Measurements from ENCODE around the gene GNB4. TPM values are rescaled to one million over a fixed set of nuclear protein-coding genes. Genes with fewer than 3 reads are reported as not detected.

The GNB4 gene
- polyA plus RNA-seq, 1 of the 3 experiments (the other 2 are of a cell fraction) = 8.7 TPM

DNA sequence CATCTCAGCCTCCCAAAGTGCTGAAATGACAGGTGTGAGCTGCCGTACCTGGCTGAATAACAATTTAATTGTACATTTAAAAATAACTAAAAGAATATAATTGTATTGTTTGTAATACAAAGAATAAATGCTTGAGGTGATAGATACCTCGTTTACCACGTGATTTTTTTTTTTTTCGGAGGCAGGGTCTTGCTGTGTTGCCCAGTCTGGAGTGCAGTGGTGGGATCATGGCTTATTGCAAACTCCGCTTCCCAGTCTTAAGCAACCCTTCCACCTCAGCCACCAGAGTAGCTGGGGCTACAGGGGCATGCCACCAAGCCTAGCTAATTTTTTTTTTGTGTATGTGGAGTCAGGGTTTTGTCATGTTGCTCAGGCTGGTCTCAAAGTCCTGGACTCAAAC lies 87.9 kb downstream of the GNB4 start (continued):
- no peak for TF ChIP-seq RXRA (IDR thresholded peaks at IDR 0.05; ENCODE audit: borderline replicate concordance, low read depth)

DNA sequence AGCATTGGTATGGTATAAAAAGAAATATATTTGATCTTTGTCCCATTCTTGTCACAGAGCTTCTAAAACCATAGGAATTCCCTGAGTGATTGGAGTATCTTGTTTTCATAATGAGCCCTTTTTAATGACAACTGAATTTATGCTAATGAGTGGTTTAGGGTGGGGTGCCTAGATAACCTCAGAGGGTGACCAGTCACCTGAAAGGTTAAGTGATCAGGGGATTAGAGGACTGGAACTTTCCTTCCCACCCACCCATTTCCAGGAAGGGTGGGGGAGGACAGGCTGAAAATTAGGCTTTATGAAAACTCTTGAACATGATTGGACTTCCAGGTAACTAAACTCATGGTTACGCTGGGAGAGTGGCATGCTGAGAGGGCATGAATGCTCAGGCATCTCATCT lies 95.3 kb downstream of the GNB4 start:
- Histone ChIP-seq H3K9me3 (no peaks in the 10 kb centered on the region), H3K36me3 (replicated peaks in 1 of 2; ENCODE audit: control insufficient read depth in 1 of 2, insufficient read depth in 2 of 2, low read length in 1 of 2) (peaks cover 66 to 71% of the 10 kb centered on the region in 2 experiments), H3K9me2 (no peaks in the 10 kb centered on the region), H3K79me2 (ENCODE audit: insufficient read depth) (peaks cover 32% of the 10 kb centered on the region), H4K20me1 (ENCODE audit: insufficient read depth) (no peaks in the 10 kb centered on the region), H3F3A (replicated peaks; ENCODE audit: insufficient read depth) (no peaks in the 10 kb centered on the region), H3K27ac (ENCODE audit: low read depth in 2 of 2, low read length in 1 of 2) (no peak overlapping the region), H3K9ac (no peak overlapping the region), H3K27me3 (ENCODE audit: insufficient read depth) (no peaks in the 10 kb centered on the region), H3K4me1 (ENCODE audit: control insufficient read depth in 1 of 2, insufficient read depth in 2 of 2, low read depth in 1 of 2, low read length in 1 of 2) (peaks cover 0 to 5% of the 10 kb centered on the region in 2 experiments; a peak in 1 of 4 replicates), H2AFZ (ENCODE audit: low read depth) (no peak overlapping the region), H3K4me3 (ENCODE audit: low read depth in 2 of 2, low read length in 1 of 2) (no peak overlapping the region), H3K4me2 (no peak overlapping the region)
- no peak for TF ChIP-seq MEF2A (IDR thresholded peaks at IDR 0.05; ENCODE audit: borderline replicate concordance, low read depth)
- no peak for TF ChIP-seq RXRA (IDR thresholded peaks at IDR 0.05; ENCODE audit: borderline replicate concordance, low read depth)
- TF ChIP-seq MXI1 (IDR thresholded peaks at IDR 0.05; ENCODE audit: low read depth, low read length) = no peak
- no peak for TF ChIP-seq TAF1 (IDR thresholded peaks at IDR 0.05; ENCODE audit: borderline replicate concordance, low read depth, low read length)
- TF ChIP-seq, protein P1, sequence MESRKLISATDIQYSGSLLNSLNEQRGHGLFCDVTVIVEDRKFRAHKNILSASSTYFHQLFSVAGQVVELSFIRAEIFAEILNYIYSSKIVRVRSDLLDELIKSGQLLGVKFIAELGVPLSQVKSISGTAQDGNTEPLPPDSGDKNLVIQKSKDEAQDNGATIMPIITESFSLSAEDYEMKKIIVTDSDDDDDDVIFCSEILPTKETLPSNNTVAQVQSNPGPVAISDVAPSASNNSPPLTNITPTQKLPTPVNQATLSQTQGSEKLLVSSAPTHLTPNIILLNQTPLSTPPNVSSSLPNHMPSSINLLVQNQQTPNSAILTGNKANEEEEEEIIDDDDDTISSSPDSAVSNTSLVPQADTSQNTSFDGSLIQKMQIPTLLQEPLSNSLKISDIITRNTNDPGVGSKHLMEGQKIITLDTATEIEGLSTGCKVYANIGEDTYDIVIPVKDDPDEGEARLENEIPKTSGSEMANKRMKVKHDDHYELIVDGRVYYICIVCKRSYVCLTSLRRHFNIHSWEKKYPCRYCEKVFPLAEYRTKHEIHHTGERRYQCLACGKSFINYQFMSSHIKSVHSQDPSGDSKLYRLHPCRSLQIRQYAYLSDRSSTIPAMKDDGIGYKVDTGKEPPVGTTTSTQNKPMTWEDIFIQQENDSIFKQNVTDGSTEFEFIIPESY (IDR thresholded peaks at IDR 0.05; ENCODE audit: borderline replicate concordance, low read depth) = no peak
- TF ChIP-seq, protein P2, sequence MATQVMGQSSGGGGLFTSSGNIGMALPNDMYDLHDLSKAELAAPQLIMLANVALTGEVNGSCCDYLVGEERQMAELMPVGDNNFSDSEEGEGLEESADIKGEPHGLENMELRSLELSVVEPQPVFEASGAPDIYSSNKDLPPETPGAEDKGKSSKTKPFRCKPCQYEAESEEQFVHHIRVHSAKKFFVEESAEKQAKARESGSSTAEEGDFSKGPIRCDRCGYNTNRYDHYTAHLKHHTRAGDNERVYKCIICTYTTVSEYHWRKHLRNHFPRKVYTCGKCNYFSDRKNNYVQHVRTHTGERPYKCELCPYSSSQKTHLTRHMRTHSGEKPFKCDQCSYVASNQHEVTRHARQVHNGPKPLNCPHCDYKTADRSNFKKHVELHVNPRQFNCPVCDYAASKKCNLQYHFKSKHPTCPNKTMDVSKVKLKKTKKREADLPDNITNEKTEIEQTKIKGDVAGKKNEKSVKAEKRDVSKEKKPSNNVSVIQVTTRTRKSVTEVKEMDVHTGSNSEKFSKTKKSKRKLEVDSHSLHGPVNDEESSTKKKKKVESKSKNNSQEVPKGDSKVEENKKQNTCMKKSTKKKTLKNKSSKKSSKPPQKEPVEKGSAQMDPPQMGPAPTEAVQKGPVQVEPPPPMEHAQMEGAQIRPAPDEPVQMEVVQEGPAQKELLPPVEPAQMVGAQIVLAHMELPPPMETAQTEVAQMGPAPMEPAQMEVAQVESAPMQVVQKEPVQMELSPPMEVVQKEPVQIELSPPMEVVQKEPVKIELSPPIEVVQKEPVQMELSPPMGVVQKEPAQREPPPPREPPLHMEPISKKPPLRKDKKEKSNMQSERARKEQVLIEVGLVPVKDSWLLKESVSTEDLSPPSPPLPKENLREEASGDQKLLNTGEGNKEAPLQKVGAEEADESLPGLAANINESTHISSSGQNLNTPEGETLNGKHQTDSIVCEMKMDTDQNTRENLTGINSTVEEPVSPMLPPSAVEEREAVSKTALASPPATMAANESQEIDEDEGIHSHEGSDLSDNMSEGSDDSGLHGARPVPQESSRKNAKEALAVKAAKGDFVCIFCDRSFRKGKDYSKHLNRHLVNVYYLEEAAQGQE (IDR thresholded peaks at IDR 0.05; ENCODE audit: low read depth, low read length) = no peak
- no peak for TF ChIP-seq SIN3A (IDR thresholded peaks at IDR 0.05; ENCODE audit: borderline replicate concordance, low read depth, low read length)
- TF ChIP-seq, protein P3, sequence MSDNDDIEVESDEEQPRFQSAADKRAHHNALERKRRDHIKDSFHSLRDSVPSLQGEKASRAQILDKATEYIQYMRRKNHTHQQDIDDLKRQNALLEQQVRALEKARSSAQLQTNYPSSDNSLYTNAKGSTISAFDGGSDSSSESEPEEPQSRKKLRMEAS (IDR thresholded peaks at IDR 0.05; ENCODE audit: low read depth) = no peak
- TF ChIP-seq EP300 (IDR thresholded peaks at IDR 0.05; ENCODE audit: borderline replicate concordance in 1 of 2, low read depth in 1 of 2, low read length in 1 of 2) = no peak
- 100% methylated on average over 1 of the region's 1 CpG for WGBS (ENCODE audit: low lambda C conversion rate)
- DNase-seq = no peak
- CTCF ChIA-PET = no interaction called here
- POLR2A ChIA-PET = no interaction called here
